ENCODE measurements around the gene RAPSN. TPM values are rescaled to one million over a fixed set of nuclear protein-coding genes. Genes with fewer than 3 reads are reported as not detected.

Gene RAPSN
- total RNA-seq, 1 donor from 2014 or later = 0.54 TPM

DNA sequence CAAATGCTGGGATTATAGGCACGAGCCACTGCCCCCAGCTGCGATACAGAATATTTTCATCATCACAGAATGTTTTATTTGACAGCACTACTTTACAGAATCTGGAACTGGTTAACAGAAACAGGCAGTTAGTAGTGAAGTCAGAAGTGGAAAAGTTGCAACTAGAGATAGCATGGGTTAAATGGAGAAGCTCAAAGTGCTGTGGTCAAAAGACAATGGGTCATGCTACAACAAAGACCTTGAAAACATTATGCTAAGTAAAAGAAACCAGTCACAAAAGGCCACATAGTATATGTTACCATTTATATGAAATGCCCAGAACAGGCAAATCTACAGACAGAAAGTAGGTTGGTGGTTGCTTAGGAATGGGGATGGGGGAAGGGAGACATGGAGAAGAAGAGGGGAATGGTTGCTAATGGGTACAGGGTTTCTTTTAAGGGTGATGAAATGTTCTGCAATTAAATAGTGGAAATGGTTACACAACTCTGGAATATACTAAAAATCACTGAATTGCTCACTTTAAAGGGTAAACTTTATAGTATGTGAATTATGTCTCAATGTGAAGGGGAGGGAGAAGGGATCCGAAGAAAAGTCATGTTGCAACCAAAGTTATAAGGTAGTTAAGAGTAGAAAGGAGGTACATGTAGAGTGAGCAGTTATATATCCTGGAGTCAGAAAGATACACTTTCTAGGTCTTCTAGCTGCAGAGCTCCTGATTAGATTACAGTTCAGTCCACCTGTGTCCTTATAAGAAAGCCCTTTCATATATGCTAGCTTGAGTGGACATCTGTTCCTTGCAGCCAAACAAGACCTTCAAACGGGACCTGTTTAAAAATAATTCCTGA is 46.3 kb upstream of the RAPSN start:
- H3K36me3 Mint-ChIP-seq (ENCODE audit: unreplicated experiment) = no peaks in the 10 kb centered on the region
- no peak overlapping the region for H3K27ac Mint-ChIP-seq (ENCODE audit: unreplicated experiment)
- peaks cover 1% of the 10 kb centered on the region for H3K9me3 Mint-ChIP-seq (ENCODE audit: unreplicated experiment)
- no peak overlapping the region for H3K4me3 Mint-ChIP-seq (ENCODE audit: unreplicated experiment)
- TF ChIP-seq, protein P1, sequence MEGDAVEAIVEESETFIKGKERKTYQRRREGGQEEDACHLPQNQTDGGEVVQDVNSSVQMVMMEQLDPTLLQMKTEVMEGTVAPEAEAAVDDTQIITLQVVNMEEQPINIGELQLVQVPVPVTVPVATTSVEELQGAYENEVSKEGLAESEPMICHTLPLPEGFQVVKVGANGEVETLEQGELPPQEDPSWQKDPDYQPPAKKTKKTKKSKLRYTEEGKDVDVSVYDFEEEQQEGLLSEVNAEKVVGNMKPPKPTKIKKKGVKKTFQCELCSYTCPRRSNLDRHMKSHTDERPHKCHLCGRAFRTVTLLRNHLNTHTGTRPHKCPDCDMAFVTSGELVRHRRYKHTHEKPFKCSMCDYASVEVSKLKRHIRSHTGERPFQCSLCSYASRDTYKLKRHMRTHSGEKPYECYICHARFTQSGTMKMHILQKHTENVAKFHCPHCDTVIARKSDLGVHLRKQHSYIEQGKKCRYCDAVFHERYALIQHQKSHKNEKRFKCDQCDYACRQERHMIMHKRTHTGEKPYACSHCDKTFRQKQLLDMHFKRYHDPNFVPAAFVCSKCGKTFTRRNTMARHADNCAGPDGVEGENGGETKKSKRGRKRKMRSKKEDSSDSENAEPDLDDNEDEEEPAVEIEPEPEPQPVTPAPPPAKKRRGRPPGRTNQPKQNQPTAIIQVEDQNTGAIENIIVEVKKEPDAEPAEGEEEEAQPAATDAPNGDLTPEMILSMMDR (IDR thresholded peaks at IDR 0.05; ENCODE audit: partially characterized antibody, unreplicated experiment) = no peak
- peaks cover 2% of the 10 kb centered on the region for H3K27me3 Mint-ChIP-seq (ENCODE audit: unreplicated experiment)
- H3K4me1 Mint-ChIP-seq (ENCODE audit: low read depth, unreplicated experiment) = peaks cover 19% of the 10 kb centered on the region
- DNase-seq = no peak

DNA sequence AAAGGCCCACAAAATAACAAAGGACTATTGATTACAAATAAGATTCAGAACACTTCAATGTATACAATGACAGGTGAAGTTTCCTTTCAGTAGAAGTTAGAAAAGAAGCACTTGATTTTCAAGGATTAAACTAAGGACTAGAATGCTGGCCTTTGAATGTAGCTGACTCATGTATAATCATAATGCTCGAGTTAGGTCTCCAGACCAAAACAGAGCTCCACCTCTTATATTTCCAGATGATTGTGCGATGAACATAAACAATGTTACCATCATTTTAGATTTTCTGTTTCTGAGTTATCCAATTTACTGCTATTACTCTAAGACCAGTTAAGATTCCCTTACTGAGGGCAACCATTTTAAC is 40.4 kb upstream of the RAPSN start:
- H3K36me3 Mint-ChIP-seq (ENCODE audit: unreplicated experiment) = no peaks in the 10 kb centered on the region
- TF ChIP-seq, protein P1 (IDR thresholded peaks at IDR 0.05; ENCODE audit: partially characterized antibody, unreplicated experiment) = no peak
- DNase-seq = no peak
- no peak overlapping the region for H3K4me3 Mint-ChIP-seq (ENCODE audit: unreplicated experiment)
- peaks cover 3% of the 10 kb centered on the region for H3K9me3 Mint-ChIP-seq (ENCODE audit: unreplicated experiment)
- peaks cover 22% of the 10 kb centered on the region for H3K4me1 Mint-ChIP-seq (ENCODE audit: low read depth, unreplicated experiment)
- no peaks in the 10 kb centered on the region for H3K27me3 Mint-ChIP-seq (ENCODE audit: unreplicated experiment)
- H3K27ac Mint-ChIP-seq (ENCODE audit: unreplicated experiment) = no peak overlapping the region

DNA sequence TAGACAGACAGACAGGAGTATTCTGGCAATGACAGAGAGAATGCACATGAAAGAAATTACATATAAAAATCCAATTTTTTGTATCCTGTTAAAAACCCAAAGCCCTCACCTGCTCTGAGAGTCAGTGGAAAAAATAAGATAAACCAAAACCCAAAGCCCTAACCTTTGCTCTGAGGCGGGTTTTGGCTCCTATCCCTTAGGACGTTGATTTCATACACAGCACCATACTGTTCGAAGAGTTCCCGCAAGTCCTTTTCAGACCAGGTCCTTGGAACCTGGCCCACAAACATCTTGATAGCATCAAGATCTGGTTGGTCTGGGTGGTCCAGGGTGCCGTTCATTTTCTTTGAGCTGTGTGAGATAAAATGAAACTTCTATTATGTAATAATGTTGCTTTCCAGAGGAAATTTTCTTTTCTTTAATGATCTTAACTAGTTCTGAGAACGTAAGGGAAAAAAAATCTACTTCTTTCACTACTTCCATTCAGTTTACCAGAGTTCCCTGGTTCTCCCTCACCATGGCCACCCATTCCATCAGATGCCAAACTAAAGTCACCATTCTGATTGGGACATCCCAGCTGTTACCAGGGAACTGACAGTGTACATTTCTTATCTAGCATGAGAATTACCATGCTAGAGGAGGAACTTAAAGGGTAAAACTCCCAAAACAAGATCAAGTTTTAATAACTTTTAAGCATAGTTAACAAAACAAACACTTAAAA is 39.9 kb upstream of the RAPSN start:
- DNase-seq = no peak
- H3K27me3 Mint-ChIP-seq (ENCODE audit: unreplicated experiment) = no peaks in the 10 kb centered on the region
- no peaks in the 10 kb centered on the region for H3K36me3 Mint-ChIP-seq (ENCODE audit: unreplicated experiment)
- H3K9me3 Mint-ChIP-seq (ENCODE audit: unreplicated experiment) = peaks cover 4% of the 10 kb centered on the region
- H3K4me3 Mint-ChIP-seq (ENCODE audit: unreplicated experiment) = no peak overlapping the region
- H3K27ac Mint-ChIP-seq (ENCODE audit: unreplicated experiment) = no peak overlapping the region
- H3K4me1 Mint-ChIP-seq (ENCODE audit: low read depth, unreplicated experiment) = peaks cover 20% of the 10 kb centered on the region
- TF ChIP-seq, protein P1 (IDR thresholded peaks at IDR 0.05; ENCODE audit: partially characterized antibody, unreplicated experiment) = no peak

DNA sequence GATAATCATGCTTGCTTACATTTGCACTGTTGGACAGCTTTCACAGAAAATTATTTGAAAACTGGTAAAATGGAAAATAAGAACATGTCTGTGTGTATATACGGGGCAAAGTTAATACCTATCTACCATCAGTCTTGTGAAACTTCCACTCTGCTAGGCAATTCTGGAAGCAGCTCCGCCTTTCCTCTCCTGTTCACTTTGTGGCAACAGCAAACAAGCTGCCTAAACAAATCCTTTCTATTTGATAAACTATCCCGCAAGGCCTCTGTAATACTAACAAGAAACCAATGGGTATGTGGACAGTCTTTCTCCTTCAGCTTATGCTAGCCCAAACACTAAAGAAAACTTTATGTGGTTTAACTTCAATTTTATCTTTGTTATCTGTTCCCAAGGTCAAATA is 39.2 kb upstream of the RAPSN start:
- no peak for DNase-seq
- Mint-ChIP-seq H3K36me3 (ENCODE audit: unreplicated experiment) (no peaks in the 10 kb centered on the region), H3K27ac (ENCODE audit: unreplicated experiment) (peak overlapping the region; percentile 40), H3K4me1 (ENCODE audit: low read depth, unreplicated experiment) (peaks cover 16% of the 10 kb centered on the region), H3K4me3 (ENCODE audit: unreplicated experiment) (peak overlapping the region; percentile 10), H3K27me3 (ENCODE audit: unreplicated experiment) (no peaks in the 10 kb centered on the region), H3K9me3 (ENCODE audit: unreplicated experiment) (peaks cover 6% of the 10 kb centered on the region)
- TF ChIP-seq, protein P1 (IDR thresholded peaks at IDR 0.05; ENCODE audit: partially characterized antibody, unreplicated experiment) = no peak

DNA sequence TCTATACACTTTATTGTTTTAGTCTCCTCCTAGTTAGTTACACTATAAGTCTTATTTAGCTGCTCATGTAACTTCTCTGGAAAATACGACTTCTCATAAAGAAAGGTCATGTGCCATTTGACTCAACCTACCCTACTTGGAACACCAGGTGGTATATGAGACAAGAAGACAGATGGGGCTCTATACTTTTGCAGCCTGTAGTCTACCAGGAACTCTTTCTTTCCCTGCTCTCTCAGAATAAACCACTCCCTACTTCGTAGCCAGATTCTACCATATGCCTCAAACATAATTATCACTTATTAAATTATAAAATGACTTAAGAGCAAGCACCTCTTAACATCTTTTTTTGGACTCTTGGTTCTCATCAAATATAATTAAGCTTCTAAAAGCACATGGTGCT is 38.5 kb upstream of the RAPSN start:
- TF ChIP-seq, protein P1 (IDR thresholded peaks at IDR 0.05; ENCODE audit: partially characterized antibody, unreplicated experiment) = no peak

More for the DNA sequence above, 38.5 kb upstream of the RAPSN start:
- no peak for DNase-seq
- Mint-ChIP-seq H3K27me3 (ENCODE audit: unreplicated experiment) (no peaks in the 10 kb centered on the region), H3K27ac (ENCODE audit: unreplicated experiment) (peak overlapping the region; percentile 63), H3K4me1 (ENCODE audit: low read depth, unreplicated experiment) (peaks cover 16% of the 10 kb centered on the region), H3K36me3 (ENCODE audit: unreplicated experiment) (no peaks in the 10 kb centered on the region), H3K4me3 (ENCODE audit: unreplicated experiment) (no peak overlapping the region), H3K9me3 (ENCODE audit: unreplicated experiment) (peaks cover 6% of the 10 kb centered on the region)

Measured in glutamatergic neuron (in vitro differentiated cells).